NCI-H187 treated with DMSO at 0.1 percent for 48 hours (cell line): ENCODE measurements around the gene ANAPC1.
"Not testable (repeated sequence)": the region's sequence is repeated elsewhere in the genome, so short reads cannot be mapped to it uniquely, and the experiment has no call there.

ENCODE experiments used
- DNase-seq: peaks from one replicate; lab custom pipeline; 2025; lab: John Stamatoyannopoulos, UW

Gene ANAPC1

GRCh38 chr2:111903930-111904439 lies 20.0 kb upstream of the ANAPC1 start:
- no peak for DNase-seq

- DNase-seq, result no peak
Measured at GRCh38 chr2:111903516-111903915, 19.5 kb upstream of the ANAPC1 start.

- no peak for DNase-seq
Measured at GRCh38 chr2:111900859-111901258, 16.9 kb upstream of the ANAPC1 start.

- no peak for DNase-seq
Measured at GRCh38 chr2:111898703-111899514, 14.9 kb upstream of the ANAPC1 start.

- no peak for DNase-seq
Measured at GRCh38 chr2:111897924-111898702, 14.1 kb upstream of the ANAPC1 start, which contains the start of gene MERTK. Gene MERTK, plus strand, starts transcription at chr2:111898607. Its CDS starts 129 bp downstream, at chr2:111898736.

- DNase-seq, result no peak
Measured at GRCh38 chr2:111897630-111897923, 13.6 kb upstream of the ANAPC1 start.

GRCh38 chr2:111896576-111896975 lies 12.6 kb upstream of the ANAPC1 start:
- DNase-seq, result no peak

GRCh38 chr2:111896024-111896423 lies 12.0 kb upstream of the ANAPC1 start:
- no peak for DNase-seq

GRCh38 chr2:111884592-111884964 lies 585 bp upstream of the ANAPC1 start:
- DNase-seq, result no peak

- DNase-seq, result not testable (repeated sequence)
Measured at GRCh38 chr2:111872806-111873205, 11.2 kb downstream of the ANAPC1 start.

- not testable (repeated sequence) for DNase-seq
Measured at GRCh38 chr2:111865124-111865523, 18.9 kb downstream of the ANAPC1 start.

GRCh38 chr2:111860005-111860404 lies 24.0 kb downstream of the ANAPC1 start:
- DNase-seq, result not testable (repeated sequence)

- not testable (repeated sequence) for DNase-seq
Measured at GRCh38 chr2:111852544-111852943, 31.4 kb downstream of the ANAPC1 start.

- not testable (repeated sequence) for DNase-seq
Measured at GRCh38 chr2:111850646-111851045, 33.3 kb downstream of the ANAPC1 start.

GRCh38 chr2:111839625-111840282 lies 44.2 kb downstream of the ANAPC1 start:
- not testable (repeated sequence) for DNase-seq

- not testable (repeated sequence) for DNase-seq
Measured at GRCh38 chr2:111838992-111839391, 45.0 kb downstream of the ANAPC1 start.

- DNase-seq, result not testable (repeated sequence)
Measured at GRCh38 chr2:111834221-111834620, 49.8 kb downstream of the ANAPC1 start.

- not testable (repeated sequence) for DNase-seq
Measured at GRCh38 chr2:111830479-111830878, 53.5 kb downstream of the ANAPC1 start.

- DNase-seq, result not testable (repeated sequence)
Measured at GRCh38 chr2:111828217-111828766, 55.7 kb downstream of the ANAPC1 start.

GRCh38 chr2:111812970-111813622 lies 70.9 kb downstream of the ANAPC1 start:
- DNase-seq, result not testable (repeated sequence)

GRCh38 chr2:111790633-111791032 lies 93.4 kb downstream of the ANAPC1 start:
- not testable (repeated sequence) for DNase-seq
